Body of pancreas (tissue), 4 donors: Measurements from ENCODE around the gene GALNT6.

Experiments
- POLR2A ChIP-seq, 3 donors: fragments of 450-650 bp; IDR thresholded peaks; one replicate each; pipeline ENCODE4 v1.6.1; 2016; ENCODE audit warnings: antibody characterized with exemption in 3 of 3, mild to moderate bottlenecking in 2 of 3
- TF ChIP-seq, protein P1 (sequence below), 7 experiments: fragments of 450-650 bp in 4 of 7; fragments of 200-600 bp in 3 of 7; sonication (generic) in 3 of 7; IDR thresholded peaks; one replicate each; pipeline ENCODE4 v1.5.1; 2016 to 2019; ENCODE audit warnings: antibody characterized with exemption in 7 of 7

DNA sequence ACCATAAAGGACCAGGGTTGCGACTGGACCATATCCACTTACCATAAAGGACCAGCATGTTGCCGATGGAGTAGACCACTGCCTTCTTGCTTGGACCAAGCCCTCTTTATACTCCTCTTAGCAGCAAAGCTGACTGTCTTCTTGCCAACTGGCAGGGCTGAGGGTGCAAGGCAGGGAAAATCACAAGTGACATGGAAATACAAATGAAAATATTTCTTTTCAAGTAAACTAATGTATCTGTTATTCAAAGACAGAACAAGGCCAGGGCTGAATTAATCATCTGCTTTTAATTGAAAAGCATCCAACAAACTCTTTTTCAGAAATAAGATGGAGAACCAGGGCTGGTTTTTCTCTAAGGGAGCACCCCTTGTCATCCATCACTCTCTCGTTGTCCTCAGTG, 44.6 kb downstream of the GALNT6 start, which contains the start of gene CELA1:
- TF ChIP-seq, protein P1, sequence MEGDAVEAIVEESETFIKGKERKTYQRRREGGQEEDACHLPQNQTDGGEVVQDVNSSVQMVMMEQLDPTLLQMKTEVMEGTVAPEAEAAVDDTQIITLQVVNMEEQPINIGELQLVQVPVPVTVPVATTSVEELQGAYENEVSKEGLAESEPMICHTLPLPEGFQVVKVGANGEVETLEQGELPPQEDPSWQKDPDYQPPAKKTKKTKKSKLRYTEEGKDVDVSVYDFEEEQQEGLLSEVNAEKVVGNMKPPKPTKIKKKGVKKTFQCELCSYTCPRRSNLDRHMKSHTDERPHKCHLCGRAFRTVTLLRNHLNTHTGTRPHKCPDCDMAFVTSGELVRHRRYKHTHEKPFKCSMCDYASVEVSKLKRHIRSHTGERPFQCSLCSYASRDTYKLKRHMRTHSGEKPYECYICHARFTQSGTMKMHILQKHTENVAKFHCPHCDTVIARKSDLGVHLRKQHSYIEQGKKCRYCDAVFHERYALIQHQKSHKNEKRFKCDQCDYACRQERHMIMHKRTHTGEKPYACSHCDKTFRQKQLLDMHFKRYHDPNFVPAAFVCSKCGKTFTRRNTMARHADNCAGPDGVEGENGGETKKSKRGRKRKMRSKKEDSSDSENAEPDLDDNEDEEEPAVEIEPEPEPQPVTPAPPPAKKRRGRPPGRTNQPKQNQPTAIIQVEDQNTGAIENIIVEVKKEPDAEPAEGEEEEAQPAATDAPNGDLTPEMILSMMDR (IDR thresholded peaks at IDR 0.05): no peak
- no peak for TF ChIP-seq POLR2A (IDR thresholded peaks at IDR 0.05)
